HepG2 (cell line): ENCODE measurements around the gene GRIN2C. TPM values are rescaled to one million over a fixed set of nuclear protein-coding genes. Genes with fewer than 3 reads are reported as not detected.
A peak's percentile ranks its signal among the peaks of the same experiment; 100 is the strongest.

Experiments used
- AHDC1 ChIP-seq: sonication (generic); formaldehyde crosslinking; IDR thresholded peaks from 2 replicates; pipeline ENCODE4 v1.5.1; 2020; ENCODE audit warnings: mild to moderate bottlenecking, missing genetic modification reagents, borderline replicate concordance
- ATF2 ChIP-seq: sonication (generic); formaldehyde crosslinking; IDR thresholded peaks from 2 replicates; pipeline ENCODE4 v1.4.0; 2020; ENCODE audit warnings: missing genetic modification reagents
- DNMT3B ChIP-seq: conservative IDR thresholded peaks from 2 replicates; pipeline ENCODE4 v1.6.1; 2016; ENCODE audit warnings: missing biosample characterization, control low read depth
- FOXP4 ChIP-seq: sonication (generic); formaldehyde crosslinking; IDR thresholded peaks from 2 replicates; pipeline ENCODE4 v1.4.0; 2020; ENCODE audit warnings: missing genetic modification reagents
- GMEB1 ChIP-seq: sonication (generic); formaldehyde crosslinking; IDR thresholded peaks from 2 replicates; pipeline ENCODE4 v1.5.1; 2020; ENCODE audit warnings: missing genetic modification reagents, mild to moderate bottlenecking, borderline replicate concordance
- HOMEZ ChIP-seq: IDR thresholded peaks from 2 replicates; pipeline ENCODE4 v1.6.1; 2016; ENCODE audit warnings: low read depth
- KLF15 ChIP-seq: sonication (generic); formaldehyde crosslinking; IDR thresholded peaks from 2 replicates; pipeline ENCODE4 v1.8.1; 2023; ENCODE audit warnings: borderline replicate concordance, mild to moderate bottlenecking, inconsistent platforms, missing genetic modification reagents, mixed read lengths
- NFRKB ChIP-seq: fragments of 450-650 bp; IDR thresholded peaks from 2 replicates; pipeline ENCODE4 v1.6.1; 2017
- ONECUT2 ChIP-seq: sonication (generic); formaldehyde crosslinking; IDR thresholded peaks from 2 replicates; pipeline ENCODE4 v1.4.0; 2020; ENCODE audit warnings: missing genetic modification reagents
- ZEB1 ChIP-seq: IDR thresholded peaks from 2 replicates; pipeline ENCODE4 v1.6.1; 2012; ENCODE audit warnings: mild to moderate bottlenecking, low read depth, inconsistent platforms; ENCODE audit not compliant: insufficient replicate concordance
- ZFP90 ChIP-seq: sonication (generic); formaldehyde crosslinking; IDR thresholded peaks from 2 replicates; pipeline ENCODE4 v1.8.0; 2022; ENCODE audit warnings: missing genetic modification reagents, mild to moderate bottlenecking, inconsistent platforms, borderline replicate concordance
- ZNF207 ChIP-seq: fragments of 450-650 bp; IDR thresholded peaks from 2 replicates; pipeline ENCODE4 v1.6.1; 2016; ENCODE audit warnings: antibody characterized with exemption, borderline replicate concordance
- ZNF224 ChIP-seq: sonication (generic); formaldehyde crosslinking; IDR thresholded peaks from 2 replicates; pipeline ENCODE4 v1.5.0; 2020; ENCODE audit warnings: mild to moderate bottlenecking, missing genetic modification reagents
- ZNF260 ChIP-seq: sonication (generic); formaldehyde crosslinking; IDR thresholded peaks from 2 replicates; pipeline ENCODE4 v1.4.0; 2020; ENCODE audit warnings: missing genetic modification reagents, low read depth, mild to moderate bottlenecking, borderline replicate concordance
- ZNF550 ChIP-seq: sonication (generic); formaldehyde crosslinking; IDR thresholded peaks from 2 replicates; pipeline ENCODE4 v1.4.0; 2020; ENCODE audit warnings: mild to moderate bottlenecking, missing genetic modification reagents, borderline replicate concordance
- polyA plus RNA-seq, 8 experiments: library from polyadenylated mRNA; depleted of rRNA in 3 of 8; stranded (reverse) in 7 of 8; unstranded in 1 of 8; fragments of >200 nt; fragmentation: Illumina TruSeq in 4 of 8; extraction: Trizol in 4 of 8; gene quantifications; 2 replicates each; pipeline versions ENCODE4 v1.2.1 to v1.2.3, GENCODE V29; 2011 to 2016; ENCODE audit warnings: low read depth in 4 of 8, missing spikeins in 1 of 8, mixed read lengths in 1 of 8; ENCODE audit not compliant: insufficient read depth in 1 of 8
- total RNA-seq, 5 experiments: library from RNA; depleted of rRNA; stranded (reverse); fragments of >200 nt; fragmentation: Illumina TruSeq; extraction: Trizol; gene quantifications; 2 replicates each; pipeline ENCODE4 v1.2.3, GENCODE V29; 2016; ENCODE audit warnings: low read depth in 1 of 5

Gene GRIN2C
- total and polyA plus RNA-seq, 2 of the 13 experiments (the other 11 are each of a cell fraction or from before 2014, with no cell fraction given): 0.03 to 0.11 TPM

GRCh38 chr17:74873037-74873873, 13.6 kb upstream of the GRIN2C start (continued):
- TF ChIP-seq FOXP4 (CRISPR knock-in tag) (no peak; the same call in 1 of the 2 replicates), ZNF224 (CRISPR knock-in tag) (peak; percentile 86), ZFP90 (CRISPR knock-in tag) (no peak; the same call in none of the 2 replicates), ZNF260 (CRISPR knock-in tag) (no peak), GMEB1 (CRISPR knock-in tag) (peak; percentile 78; the same call in 1 of the 2 replicates), ZNF207 (no peak), KLF15 (CRISPR knock-in tag) (no peak), ATF2 (CRISPR knock-in tag) (peak; percentile 33), ONECUT2 (CRISPR knock-in tag) (no peak), HOMEZ (no peak; the same call in 1 of the 2 replicates), NFRKB (no peak), ZNF550 (CRISPR knock-in tag) (no peak), DNMT3B (CRISPR knock-in tag) (no peak), AHDC1 (CRISPR knock-in tag) (no peak; the same call in 1 of the 2 replicates), ZEB1 (peak; percentile 73)
